Measurements from ENCODE around the gene PAIP2B.

- no peak for TF ChIP-seq CEBPB (IDR thresholded peaks at IDR 0.05)
- TF ChIP-seq MAX (IDR thresholded peaks at IDR 0.05), result no peak
- TF ChIP-seq RAD21 (IDR thresholded peaks at IDR 0.05; ENCODE audit: low read depth), result no peak
- no peak for TF ChIP-seq TEAD4 (IDR thresholded peaks at IDR 0.05)
- TF ChIP-seq FOXM1 (IDR thresholded peaks at IDR 0.05; ENCODE audit: borderline replicate concordance, low read depth), result no peak
- TF ChIP-seq NFIC (IDR thresholded peaks at IDR 0.05), result no peak
- no peak for TF ChIP-seq REST (IDR thresholded peaks at IDR 0.05; ENCODE audit: low read depth)
- no peak for TF ChIP-seq USF1 (IDR thresholded peaks at IDR 0.05)
- no peak for TF ChIP-seq YY1 (IDR thresholded peaks at IDR 0.05; ENCODE audit: low read depth)
- no peak for TF ChIP-seq EGR1 (IDR thresholded peaks at IDR 0.05)
- TF ChIP-seq CREB1 (IDR thresholded peaks at IDR 0.05; ENCODE audit: low read depth), result no peak
Observed at GRCh38 chr2:71254078-71254477, 27.2 kb upstream of the PAIP2B start.

All from Ishikawa (cell line).